Hepatocyte (in vitro differentiated cells): Measurements from ENCODE around the gene KCNMB1.

Experiments used
- EZH2 ChIP-seq: fragments of 200-600 bp; sonication (generic); IDR thresholded peaks from 2 replicates; pipeline ENCODE4 v1.6.1; 2016; ENCODE audit warnings: antibody characterized with exemption, mild to moderate bottlenecking, borderline replicate concordance
- EZH2phosphoT487 ChIP-seq: fragments of 200-600 bp; sonication (generic); IDR thresholded peaks from one replicate; pipeline ENCODE4 v1.6.1; 2018; ENCODE audit warnings: antibody characterized with exemption, mild to moderate bottlenecking, low read depth, moderate library complexity; ENCODE audit not compliant: unreplicated experiment, severe bottlenecking
- TF ChIP-seq, protein P1 (sequence below): fragments of 200-600 bp; sonication (generic); IDR thresholded peaks from 2 replicates; pipeline ENCODE4 v1.5.1; 2016; ENCODE audit warnings: antibody characterized with exemption, mild to moderate bottlenecking; ENCODE audit not compliant: poor library complexity

DNA sequence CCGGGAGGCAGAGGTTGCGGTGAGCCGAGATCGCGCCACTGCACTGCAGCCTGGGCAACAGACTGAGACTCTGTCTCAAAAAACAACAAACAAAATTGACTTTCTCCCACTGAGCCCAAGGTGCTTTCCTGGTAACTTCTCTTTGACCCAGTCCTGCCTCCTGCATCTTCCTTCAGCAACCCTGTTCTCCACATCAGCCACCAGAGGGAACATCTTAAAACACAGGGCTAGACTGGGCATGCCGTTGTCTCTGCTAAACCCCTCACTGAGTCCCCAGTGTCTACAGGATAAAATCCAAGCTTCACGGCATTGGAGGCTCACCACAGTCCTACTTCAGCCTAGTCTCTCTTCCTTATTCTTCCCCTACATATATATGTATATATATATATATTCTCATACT lies 39.8 kb upstream of the KCNMB1 start:
- TF ChIP-seq, protein P1, sequence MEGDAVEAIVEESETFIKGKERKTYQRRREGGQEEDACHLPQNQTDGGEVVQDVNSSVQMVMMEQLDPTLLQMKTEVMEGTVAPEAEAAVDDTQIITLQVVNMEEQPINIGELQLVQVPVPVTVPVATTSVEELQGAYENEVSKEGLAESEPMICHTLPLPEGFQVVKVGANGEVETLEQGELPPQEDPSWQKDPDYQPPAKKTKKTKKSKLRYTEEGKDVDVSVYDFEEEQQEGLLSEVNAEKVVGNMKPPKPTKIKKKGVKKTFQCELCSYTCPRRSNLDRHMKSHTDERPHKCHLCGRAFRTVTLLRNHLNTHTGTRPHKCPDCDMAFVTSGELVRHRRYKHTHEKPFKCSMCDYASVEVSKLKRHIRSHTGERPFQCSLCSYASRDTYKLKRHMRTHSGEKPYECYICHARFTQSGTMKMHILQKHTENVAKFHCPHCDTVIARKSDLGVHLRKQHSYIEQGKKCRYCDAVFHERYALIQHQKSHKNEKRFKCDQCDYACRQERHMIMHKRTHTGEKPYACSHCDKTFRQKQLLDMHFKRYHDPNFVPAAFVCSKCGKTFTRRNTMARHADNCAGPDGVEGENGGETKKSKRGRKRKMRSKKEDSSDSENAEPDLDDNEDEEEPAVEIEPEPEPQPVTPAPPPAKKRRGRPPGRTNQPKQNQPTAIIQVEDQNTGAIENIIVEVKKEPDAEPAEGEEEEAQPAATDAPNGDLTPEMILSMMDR, result no peak
- no peak for TF ChIP-seq EZH2
- no peak for TF ChIP-seq EZH2phosphoT487
